Measurements from ENCODE around the gene MATN1. TPM values are rescaled to one million over a fixed set of nuclear protein-coding genes. Genes with fewer than 3 reads are reported as not detected.

MATN1 gene
- total RNA-seq, 1 donor = not detected

DNA sequence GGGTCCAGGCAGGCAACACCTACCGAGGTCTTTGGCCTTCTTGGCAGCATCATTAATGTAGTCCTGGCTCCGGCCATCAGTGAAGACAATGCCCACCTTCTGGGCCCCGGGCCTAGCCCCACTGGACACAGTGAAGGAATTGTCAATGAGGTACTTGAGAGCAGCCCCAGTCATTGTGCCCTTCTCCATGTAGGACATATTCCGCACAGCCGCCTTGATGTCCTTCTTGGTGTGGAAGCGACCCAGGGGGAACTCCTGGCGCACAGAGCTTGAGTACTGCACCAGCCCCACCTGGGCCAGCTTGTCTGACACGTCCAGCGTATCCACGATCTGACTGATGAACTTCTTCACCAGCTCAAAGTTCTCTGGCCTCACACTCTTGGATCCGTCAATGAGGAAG is 7.5 kb downstream of the MATN1 start:
- no peak overlapping the region for H3K4me3 ChIP-seq (ENCODE audit: low read depth, low read length)
- TF ChIP-seq, protein P1, sequence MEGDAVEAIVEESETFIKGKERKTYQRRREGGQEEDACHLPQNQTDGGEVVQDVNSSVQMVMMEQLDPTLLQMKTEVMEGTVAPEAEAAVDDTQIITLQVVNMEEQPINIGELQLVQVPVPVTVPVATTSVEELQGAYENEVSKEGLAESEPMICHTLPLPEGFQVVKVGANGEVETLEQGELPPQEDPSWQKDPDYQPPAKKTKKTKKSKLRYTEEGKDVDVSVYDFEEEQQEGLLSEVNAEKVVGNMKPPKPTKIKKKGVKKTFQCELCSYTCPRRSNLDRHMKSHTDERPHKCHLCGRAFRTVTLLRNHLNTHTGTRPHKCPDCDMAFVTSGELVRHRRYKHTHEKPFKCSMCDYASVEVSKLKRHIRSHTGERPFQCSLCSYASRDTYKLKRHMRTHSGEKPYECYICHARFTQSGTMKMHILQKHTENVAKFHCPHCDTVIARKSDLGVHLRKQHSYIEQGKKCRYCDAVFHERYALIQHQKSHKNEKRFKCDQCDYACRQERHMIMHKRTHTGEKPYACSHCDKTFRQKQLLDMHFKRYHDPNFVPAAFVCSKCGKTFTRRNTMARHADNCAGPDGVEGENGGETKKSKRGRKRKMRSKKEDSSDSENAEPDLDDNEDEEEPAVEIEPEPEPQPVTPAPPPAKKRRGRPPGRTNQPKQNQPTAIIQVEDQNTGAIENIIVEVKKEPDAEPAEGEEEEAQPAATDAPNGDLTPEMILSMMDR (IDR thresholded peaks at IDR 0.05; ENCODE audit: insufficient read depth, low read depth, low read length) = no peak

DNA sequence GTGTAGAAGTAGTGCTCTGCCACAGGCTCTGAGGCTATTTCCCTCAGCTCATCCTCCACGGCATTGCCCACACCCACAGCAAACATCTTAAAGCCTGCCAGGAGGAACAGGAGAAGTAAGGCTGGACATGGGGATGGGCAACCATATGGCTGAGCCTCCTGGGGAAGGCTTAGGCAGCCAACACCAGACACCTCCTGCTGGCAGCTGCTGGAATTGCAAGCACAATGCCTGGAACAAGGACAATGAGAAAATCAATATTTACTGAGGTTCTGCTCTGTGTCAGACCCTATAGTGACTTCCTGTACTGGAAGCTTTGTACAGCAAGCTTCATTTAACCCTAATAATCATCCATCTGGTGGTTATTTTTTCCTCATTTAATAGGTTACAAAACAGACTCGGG is 8.2 kb downstream of the MATN1 start:
- TF ChIP-seq, protein P1 (IDR thresholded peaks at IDR 0.05; ENCODE audit: insufficient read depth, low read depth, low read length) = peak; percentile 37
- H3K4me3 ChIP-seq (ENCODE audit: low read depth, low read length) = no peak overlapping the region
- no peak for DNase-seq (ENCODE audit: low read depth)

More for the DNA sequence above, 7.5 kb downstream of the MATN1 start:
- DNase-seq (ENCODE audit: low read depth) = no peak

DNA sequence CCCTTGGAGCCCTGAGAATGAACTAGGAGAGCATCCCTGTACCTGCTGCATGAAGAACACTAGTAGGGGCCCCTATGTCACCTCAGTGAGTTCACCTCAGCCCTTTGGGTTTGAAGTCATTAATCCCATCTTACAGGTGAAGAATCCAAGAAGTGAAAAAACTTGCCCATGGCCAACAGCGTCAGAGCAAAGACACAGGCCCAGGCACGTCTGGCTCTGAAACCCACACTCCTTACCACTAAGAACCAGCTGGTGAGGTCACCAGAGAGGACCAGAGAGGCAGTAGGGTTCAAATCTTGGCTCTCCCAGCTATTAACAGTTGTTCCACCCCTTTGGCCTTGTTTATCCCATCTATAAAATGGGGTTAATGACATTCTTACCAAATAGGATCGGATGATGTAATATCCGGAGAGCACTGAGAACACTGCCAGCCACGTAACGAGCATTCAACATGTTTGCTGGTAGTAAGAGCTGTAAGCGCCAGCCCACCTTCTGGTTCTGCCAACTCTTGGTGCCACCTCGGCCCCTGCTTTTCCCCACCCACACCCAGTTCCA is 8.8 kb downstream of the MATN1 start:
- no peak overlapping the region for H3K4me3 ChIP-seq (ENCODE audit: low read depth, low read length)
- no peak for DNase-seq (ENCODE audit: low read depth)
- TF ChIP-seq, protein P1 (IDR thresholded peaks at IDR 0.05; ENCODE audit: insufficient read depth, low read depth, low read length) = no peak

DNA sequence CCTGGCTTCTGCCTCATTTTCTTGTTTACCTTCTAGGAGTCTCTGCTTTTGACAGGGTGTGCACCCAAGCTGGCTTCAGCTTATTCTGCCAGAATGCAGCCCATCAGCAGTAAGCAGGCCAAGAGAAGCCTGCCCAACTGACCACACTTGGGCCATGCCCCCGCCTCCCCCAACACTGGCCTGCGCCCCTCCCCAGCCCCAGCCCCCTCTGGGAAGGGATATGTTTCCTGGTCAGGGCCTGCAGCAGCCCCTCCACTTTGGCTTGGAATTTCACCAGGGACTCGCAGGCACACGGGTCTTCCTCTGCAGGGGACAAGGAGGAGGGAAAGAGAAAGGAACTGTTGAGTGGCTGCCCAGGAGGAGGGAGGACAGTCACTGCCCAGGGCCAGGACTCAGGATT is 9.4 kb downstream of the MATN1 start:
- H3K4me3 ChIP-seq (ENCODE audit: low read depth, low read length) = no peak overlapping the region
- no peak for DNase-seq (ENCODE audit: low read depth)
- TF ChIP-seq, protein P1 (IDR thresholded peaks at IDR 0.05; ENCODE audit: insufficient read depth, low read depth, low read length) = no peak

DNA sequence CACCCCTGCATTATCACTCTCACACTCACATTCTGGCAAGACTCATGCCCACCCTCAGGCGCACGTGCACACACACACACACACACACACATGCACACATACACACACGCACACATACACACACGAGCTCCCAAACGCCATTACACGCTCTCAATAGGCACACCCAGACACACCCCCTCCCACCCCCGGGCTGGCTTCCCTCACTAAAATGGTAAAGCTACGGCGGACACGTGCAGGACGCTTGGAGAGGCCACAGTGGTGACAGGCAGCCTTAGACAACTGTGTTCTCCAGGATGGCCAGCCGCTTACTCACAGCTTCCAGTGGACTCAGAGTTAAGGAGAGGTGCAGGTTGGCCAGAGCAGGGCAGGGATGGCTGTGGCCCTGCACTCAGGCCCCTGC is 10.1 kb downstream of the MATN1 start:
- DNase-seq (ENCODE audit: low read depth) = no peak

DNA sequence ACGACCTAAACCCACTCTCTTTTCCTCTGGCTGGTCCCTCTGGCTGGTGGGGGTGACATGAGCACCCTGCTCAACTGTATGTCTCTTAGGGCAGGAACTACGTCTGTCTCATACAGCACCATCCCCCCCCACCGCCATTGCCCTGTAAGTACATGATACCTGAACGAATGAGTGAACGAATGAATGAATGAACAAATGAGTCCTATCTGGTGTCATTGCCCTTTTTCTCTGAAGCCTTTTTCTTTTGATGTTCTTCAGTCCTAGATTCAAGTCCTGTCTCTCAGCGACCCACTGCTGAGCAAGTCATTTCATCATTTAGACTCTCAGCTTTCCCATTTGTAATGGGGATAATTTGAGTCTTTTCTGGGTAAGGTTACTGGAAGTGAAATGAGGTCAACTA is 10.8 kb downstream of the MATN1 start:
- H3K4me3 ChIP-seq (ENCODE audit: low read depth, low read length) = no peak overlapping the region
- DNase-seq (ENCODE audit: low read depth) = no peak
- TF ChIP-seq, protein P1 (IDR thresholded peaks at IDR 0.05; ENCODE audit: insufficient read depth, low read depth, low read length) = no peak

More for the DNA sequence above, 10.1 kb downstream of the MATN1 start:
- TF ChIP-seq, protein P1 (IDR thresholded peaks at IDR 0.05; ENCODE audit: insufficient read depth, low read depth, low read length) = no peak
- no peak overlapping the region for H3K4me3 ChIP-seq (ENCODE audit: low read depth, low read length)

DNA sequence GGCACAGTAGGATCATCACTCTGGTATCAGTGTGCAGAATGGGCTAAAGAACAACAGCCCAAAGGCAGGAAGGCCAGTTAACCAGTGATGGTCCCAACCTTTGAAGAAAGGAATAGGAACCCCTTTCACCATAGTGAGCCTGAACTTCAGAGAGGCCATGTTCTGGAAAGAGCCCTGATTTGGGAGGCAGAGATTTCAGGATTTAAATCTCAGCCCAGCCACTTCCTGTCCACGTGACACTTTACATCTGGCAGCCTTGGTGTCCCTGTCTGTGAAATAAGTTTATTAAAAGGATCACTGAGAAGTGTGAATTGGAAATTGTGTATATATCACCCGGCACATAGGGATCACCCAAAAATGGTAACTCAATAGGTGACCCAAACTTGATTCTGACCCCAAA is 13.0 kb downstream of the MATN1 start:
- TF ChIP-seq, protein P1 (IDR thresholded peaks at IDR 0.05; ENCODE audit: insufficient read depth, low read depth, low read length) = no peak
- no peak overlapping the region for H3K4me3 ChIP-seq (ENCODE audit: low read depth, low read length)

More for the DNA sequence above, 13.0 kb downstream of the MATN1 start:
- no peak for DNase-seq (ENCODE audit: low read depth)

Data from fibroblast of villous mesenchyme (primary cell).